Measurements from ENCODE around the gene ADAMTS9. TPM values are rescaled to one million over a fixed set of nuclear protein-coding genes. Genes with fewer than 3 reads are reported as not detected.

ADAMTS9 gene
- total RNA-seq, 1 experiment from 2014 or later, result 0.46 TPM

GRCh38 chr3:64571982-64572381 lies 115.8 kb downstream of the ADAMTS9 start:
- H4K5ac ChIP-seq (ENCODE audit: insufficient read length, low read depth, low read length), result no peak overlapping the region
- H2BK120ac ChIP-seq (ENCODE audit: low read depth, low read length, poor library complexity, severe bottlenecking), result no peak overlapping the region
- Mint-ChIP-seq H3K27me3 (ENCODE audit: low read depth) (peaks cover 5% of the 10 kb centered on the region), H3K36me3 (ENCODE audit: insufficient read depth in 1 of 3, low read depth in 3 of 3) (no peaks in the 10 kb centered on the region), H3K9me3 (no peaks in the 10 kb centered on the region), H3K27ac (no peak overlapping the region), H3K4me1 (peaks cover 9% of the 10 kb centered on the region in 2 experiments; a peak in 3 of 4 replicates), H3K4me3 (no peak overlapping the region)
- WGBS (ENCODE audit: extremely low coverage, insufficient read length, low lambda C conversion rate), result no CpG with 5 or more reads among the region's 1 CpG
- no peak overlapping the region for H3K56ac ChIP-seq (ENCODE audit: insufficient read length, low read depth, low read length)
- no peak overlapping the region for H2AFZ ChIP-seq (ENCODE audit: low read length)
- no peak overlapping the region for H4K8ac ChIP-seq (replicated peaks; ENCODE audit: insufficient read length, low read depth, low read length)
- H3T11ph ChIP-seq (ENCODE audit: low read length), result no peak overlapping the region
- no peak overlapping the region for H3K9ac ChIP-seq (ENCODE audit: extremely low read depth, insufficient read length, low read length)
- no peak overlapping the region for H2BK12ac ChIP-seq (ENCODE audit: insufficient read length, low read depth, low read length)
- H4K91ac ChIP-seq (ENCODE audit: insufficient read length, low read depth, low read length), result no peak overlapping the region
- H3K23me2 ChIP-seq (ENCODE audit: insufficient read length, low read depth, low read length, poor library complexity, severe bottlenecking), result no peaks in the 10 kb centered on the region
- no peak overlapping the region for H3K4me2 ChIP-seq (ENCODE audit: insufficient read depth, insufficient read length, low read length)
- TF ChIP-seq CTCF (conservative IDR thresholded peaks at IDR 0.05), result no peak
- H3K4me1 ChIP-seq (ENCODE audit: insufficient read depth, low read length), result peaks cover 3% of the 10 kb centered on the region; the same call in 1 of the 2 replicates
- no peak overlapping the region for H2BK5ac ChIP-seq (ENCODE audit: insufficient read length, low read length)
- H3K14ac ChIP-seq (ENCODE audit: insufficient read depth, low read length), result no peak overlapping the region
- no peak overlapping the region for H3K27ac ChIP-seq (ENCODE audit: insufficient read length, low read depth, low read length)
- no peaks in the 10 kb centered on the region for H3K27me3 ChIP-seq (ENCODE audit: insufficient read depth, low read length)
- DNase-seq, result no peak
- no peak overlapping the region for H3K23ac ChIP-seq (ENCODE audit: insufficient read length, low read depth, low read length)
- H3K18ac ChIP-seq (ENCODE audit: insufficient read length, low read depth, low read length), result no peak overlapping the region
- no peak overlapping the region for H2AK5ac ChIP-seq (ENCODE audit: insufficient read length, low read length)
- no peak overlapping the region for H3K4ac ChIP-seq (ENCODE audit: low read depth, low read length)
- H3K79me1 ChIP-seq (ENCODE audit: insufficient read depth, low read depth, low read length, poor library complexity, severe bottlenecking), result no peaks in the 10 kb centered on the region
- no peak overlapping the region for H2BK15ac ChIP-seq (ENCODE audit: low read depth, low read length)
- no peak overlapping the region for H2BK20ac ChIP-seq (ENCODE audit: low read depth, low read length, poor library complexity, severe bottlenecking)
- H3K9me3 ChIP-seq (ENCODE audit: control insufficient read depth, low read depth, low read length), result no peaks in the 10 kb centered on the region
- H4K20me1 ChIP-seq (ENCODE audit: control insufficient read depth, insufficient read depth, insufficient read length), result no peaks in the 10 kb centered on the region
- no peaks in the 10 kb centered on the region for H3K79me2 ChIP-seq (ENCODE audit: insufficient read depth, low read length)
